Measurements from ENCODE around the gene HCFC1R1. TPM values are rescaled to one million over a fixed set of nuclear protein-coding genes. Genes with fewer than 3 reads are reported as not detected.

Gene HCFC1R1, protein sequence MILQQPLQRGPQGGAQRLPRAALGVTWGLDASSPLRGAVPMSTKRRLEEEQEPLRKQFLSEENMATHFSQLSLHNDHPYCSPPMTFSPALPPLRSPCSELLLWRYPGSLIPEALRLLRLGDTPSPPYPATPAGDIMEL
- total RNA-seq = 12.5 and 73.4 TPM in 2 replicates

DNA sequence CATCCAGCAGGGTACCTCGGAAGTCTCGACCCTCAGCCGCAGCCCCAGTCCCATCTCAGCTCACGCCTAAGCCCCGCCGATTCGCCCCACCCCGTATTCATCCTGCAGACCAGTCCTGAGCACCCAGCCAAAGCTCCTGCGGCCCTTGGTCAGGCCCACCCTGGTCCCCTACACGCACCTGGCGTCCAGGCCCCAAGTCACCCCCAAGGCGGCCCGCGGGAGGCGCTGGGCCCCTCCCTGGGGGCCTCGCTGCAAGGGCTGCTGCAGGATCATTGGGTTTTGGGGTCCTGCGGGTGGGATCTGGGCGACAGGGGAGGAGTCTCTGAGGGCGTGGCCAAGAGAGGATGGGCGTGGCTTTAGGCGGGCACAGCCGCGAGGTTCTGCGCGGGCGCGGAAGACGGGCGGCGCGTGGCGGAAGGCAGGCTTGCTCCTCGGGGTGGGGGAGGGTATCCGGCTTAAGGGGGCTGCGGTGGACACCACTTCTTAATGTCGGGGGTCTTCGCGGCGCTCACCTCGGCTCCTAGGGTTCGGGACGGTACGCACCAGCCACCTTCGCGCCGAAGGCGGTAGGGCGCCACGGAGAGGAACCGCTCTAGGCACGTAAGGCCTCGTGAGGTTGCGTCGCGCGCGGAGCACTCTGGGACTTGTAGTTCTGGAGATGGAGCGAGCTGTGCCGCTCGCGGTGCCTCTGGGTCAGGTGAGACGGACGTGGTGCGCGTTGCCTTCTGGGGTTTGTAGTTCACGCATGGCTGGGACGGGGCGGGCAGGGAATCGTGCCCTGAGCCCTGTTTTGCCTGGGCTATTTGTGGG, at the start of gene HCFC1R1, which contains the start of gene THOC6:
Gene HCFC1R1 (minus strand): TSS at position 274 of the 810 bp plus-strand sequence. CDS start 1 bp downstream, at position 273.
Gene THOC6 (plus strand): TSS at position 367 of the 810 bp plus-strand sequence. CDS start 292 bp downstream, at position 659.

DNA sequence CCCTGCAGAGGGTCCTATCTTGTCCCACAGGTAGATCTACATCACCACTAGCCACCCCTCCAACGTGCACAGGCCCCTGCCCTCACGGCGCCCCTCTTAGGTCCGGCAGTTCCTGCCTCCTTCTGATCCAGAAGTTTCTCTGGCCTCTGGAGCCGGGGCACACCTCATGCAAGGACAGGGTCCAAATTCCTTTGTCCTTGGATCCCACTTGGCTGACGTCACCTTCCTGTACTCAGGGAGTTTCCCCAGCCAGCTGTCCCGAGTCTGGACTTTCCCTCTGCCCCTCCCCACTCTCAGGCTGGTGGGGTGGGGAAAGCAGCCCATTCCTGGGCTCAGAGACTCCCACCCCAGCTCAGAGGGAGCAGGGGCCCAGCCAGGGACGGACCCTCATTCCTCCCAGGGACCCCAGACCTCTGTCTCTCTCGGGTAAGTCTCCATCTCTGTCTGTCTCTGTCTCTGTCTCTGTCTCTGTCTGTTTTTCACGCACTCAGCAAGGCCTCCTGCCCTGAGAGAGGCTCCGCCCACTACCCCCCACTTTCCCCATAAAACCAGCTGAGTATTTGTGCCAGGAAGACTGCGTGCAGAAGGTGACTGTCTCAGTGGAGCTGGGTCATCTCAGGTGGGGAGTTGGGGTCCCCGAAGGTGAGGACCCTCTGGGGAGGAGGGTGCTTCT, 41.5 kb upstream of the HCFC1R1 start, which contains the start of gene IL32:
Gene IL32 (plus strand): TSS at position 572 of the 673 bp plus-strand sequence. CDS start 172 bp downstream, outside the sequence.

DNA sequence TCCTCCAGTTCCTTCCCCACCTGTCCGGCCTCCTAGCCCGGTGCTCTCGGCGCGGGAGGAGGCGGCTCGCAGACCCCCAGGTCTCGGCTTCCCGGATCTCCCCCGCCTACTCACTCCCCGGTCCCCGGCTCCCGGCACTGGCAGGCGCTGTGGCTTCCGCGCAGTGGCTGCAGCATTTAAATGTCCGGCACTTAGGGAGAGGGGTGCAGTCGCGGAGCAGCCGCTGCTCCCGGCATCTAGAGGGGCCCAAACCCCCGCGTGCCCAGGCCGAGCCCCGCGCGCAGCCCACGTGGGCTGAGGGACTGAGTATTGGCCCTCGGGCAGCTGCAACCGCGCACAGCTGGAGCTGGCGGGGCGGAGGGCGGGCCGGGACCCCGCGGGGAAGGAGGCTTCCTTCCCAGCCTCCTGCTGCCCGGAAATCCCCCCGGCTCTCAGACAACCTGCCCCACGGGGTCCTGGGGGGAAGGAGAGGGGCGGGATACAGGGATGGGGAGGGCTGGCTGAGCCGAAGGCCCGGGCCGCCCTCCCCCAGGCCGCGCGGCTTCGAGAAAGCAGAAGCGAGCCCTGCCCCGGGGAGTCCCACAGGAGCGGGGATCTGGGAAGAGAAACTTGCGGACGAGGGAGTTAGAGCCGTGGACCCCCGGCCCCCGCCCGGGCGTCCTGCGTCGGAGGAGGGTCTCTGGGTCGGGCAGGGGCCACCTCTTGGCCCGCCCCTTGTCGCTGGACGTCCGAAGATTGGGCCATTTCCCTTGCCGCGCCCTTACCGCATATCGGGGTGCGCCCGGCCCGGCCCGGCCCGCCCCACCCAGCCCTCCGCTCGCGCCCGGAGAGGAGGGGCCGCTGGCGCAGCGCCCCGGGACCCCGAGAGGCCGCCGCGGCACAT, 22.3 kb upstream of the HCFC1R1 start, which contains the start of gene MMP25:
Gene MMP25 (plus strand): TSS at position 804 of the 883 bp plus-strand sequence. CDS start 357 bp downstream, outside the sequence.

DNA sequence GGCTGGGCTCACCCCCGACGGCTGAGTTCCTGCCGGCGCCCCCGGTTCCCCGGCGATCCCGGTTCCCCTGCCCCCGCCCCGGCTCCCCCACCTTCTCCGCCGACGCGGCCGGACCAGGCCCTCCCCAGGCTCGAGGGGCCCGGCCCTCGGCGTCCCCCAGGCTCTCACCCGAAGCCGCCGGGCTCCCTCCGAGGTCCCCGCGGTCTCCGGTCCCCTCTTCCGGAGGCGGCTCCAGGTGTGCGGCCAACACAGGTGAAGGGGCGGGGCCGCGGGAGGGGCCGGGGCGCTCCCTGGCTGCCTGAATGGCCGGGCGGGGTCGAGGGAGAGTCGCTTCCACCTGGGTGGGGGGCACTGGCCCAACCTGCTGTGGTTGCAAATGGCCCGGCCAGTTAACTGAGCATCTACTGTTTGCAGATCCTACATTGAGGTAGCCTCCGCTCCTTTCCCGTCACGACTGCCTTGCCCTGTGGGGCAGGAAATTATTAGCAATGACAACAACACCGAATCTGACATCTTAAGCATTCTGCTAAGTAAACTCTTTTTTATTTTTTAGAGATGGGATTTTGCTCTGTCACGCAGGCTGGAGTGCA, 13.1 kb upstream of the HCFC1R1 start, which contains the start of gene BICDL2:
Gene BICDL2 (minus strand): TSS at position 219 of the 590 bp plus-strand sequence. CDS start 1,448 bp downstream, outside the sequence.

DNA sequence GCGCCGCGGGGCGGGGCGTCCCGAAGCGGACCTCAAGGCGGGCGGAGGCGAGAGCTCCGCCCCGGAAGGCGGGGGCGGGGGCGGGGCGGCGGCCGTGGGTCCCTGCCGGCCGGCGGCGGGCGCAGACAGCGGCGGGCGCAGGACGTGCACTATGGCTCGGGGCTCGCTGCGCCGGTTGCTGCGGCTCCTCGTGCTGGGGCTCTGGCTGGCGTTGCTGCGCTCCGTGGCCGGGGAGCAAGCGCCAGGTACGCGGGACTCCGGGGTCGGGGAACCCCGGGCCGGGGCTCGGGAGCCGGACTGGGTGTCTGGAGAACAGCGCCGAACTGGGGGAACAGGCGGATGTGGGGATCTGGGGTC, 3.5 kb downstream of the HCFC1R1 start, which contains the start of gene TNFRSF12A:
Gene TNFRSF12A (plus strand): TSS at position 122 of the 357 bp plus-strand sequence. CDS start 30 bp downstream, at position 152.

DNA sequence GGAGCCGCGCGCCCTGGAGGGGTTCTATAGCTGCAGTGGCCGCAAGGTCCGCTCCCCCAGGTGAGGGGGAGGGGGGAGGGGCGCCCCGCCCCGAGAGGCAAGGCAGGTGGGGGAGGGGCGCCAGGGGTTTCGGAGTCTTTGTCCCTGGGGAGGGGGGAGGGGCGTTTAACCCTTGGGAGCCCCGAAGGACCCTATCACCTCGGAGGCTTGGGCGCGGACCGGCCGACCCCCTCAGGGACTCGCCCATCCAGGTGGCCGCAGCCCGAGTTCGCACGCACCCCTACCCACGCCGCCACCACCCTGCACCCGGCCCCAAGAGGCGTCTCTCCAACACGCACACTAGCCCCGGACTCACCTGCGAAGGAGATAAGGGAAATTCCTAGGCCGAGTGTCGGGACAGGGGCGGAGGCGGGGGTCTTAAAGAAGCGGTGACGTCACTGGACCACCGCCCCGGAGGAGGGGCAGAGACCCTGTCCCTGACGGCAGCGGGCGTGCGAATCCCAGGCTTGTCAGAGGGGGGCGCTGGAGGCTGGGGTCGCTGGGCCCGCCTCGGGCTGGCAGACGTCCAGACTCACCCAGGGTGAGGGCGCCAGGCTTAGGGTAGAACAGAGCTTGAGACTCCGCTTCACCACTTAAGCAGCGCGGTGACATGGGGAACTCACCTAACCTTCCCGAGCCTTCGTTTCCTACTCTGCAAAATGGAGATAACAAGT, 5.8 kb downstream of the HCFC1R1 start, which contains the start of gene CLDN6:
Gene CLDN6 (minus strand): TSS at position 390 of the 713 bp plus-strand sequence. CDS start 2,162 bp downstream, outside the sequence.

DNA sequence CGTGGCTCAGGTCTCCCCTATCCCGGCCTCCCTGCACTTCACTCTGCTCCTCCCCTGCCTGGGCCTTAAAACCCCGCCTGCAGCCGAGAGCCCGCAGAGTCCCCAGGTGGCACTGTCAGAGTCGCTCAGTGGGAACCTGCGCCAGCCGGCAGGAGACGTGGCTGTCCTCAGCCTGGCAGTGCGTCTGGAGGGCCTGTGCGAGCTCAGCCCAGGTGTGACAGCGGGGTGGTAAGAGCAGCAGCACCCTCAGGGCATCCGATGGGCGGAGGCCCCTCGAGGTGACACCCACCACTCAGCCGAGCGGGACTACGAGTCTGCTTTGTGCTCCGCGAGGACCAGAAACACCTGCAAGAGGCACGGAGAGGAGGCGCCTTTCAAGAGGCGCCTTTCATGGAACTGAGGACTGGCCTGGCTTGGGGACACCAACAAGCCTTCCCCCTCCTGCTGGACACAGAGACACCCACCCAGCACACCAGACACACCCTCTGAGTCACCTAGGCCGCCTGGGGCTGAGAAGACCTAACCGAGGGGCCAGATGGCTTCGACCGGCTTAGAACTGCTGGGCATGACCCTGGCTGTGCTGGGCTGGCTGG, 10.8 kb downstream of the HCFC1R1 start, which contains the start of gene CLDN9:
Gene CLDN9 (plus strand): TSS at position 96 of the 593 bp plus-strand sequence. CDS start 440 bp downstream, at position 536.

DNA sequence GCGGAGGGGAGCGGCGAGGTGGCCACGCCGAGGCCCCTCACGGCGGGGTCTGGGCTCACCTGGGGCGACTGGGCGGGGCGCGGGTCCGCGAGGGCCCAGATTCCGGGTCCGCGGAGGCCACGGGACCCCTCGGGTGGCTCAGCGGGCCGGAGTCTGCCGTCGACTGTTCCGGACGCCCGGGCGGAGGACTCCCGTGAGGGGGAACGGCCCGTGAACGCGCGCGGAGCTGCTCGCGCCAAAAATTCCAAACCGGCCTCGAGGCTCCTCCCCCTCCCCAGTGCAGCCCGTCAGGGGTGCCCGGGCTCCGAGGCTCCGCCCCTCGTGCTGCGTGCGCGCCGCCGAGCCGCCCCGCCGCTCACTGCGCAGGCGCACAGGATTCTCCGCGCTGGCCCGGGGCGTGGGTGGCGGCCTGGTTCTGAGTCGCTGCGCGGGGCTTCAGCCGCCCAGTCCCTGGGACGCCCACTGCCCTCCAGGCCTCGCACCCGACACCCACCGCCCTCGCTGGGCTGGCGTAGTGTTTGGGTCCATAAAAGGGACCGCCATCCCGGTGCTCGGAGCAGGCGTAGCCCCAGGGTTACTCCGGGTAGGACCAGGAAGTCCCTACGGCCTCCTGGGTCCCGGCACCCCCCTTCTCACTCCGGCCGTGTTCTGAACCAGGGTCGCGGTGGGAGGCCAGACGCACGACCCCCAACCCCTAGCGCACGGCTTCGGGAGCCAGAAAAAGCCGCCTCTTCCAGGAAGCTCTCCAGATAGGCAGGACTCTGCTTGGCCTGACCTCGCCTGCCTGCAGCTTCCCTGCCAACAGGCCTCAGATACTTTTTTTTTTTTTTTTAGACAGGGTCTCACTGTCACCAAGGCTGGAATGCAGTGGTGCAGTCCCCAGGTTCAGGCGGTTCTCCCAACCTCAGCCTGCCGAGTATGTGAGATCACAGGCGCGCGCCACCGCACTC, 43.2 kb downstream of the HCFC1R1 start, which contains the start of gene PKMYT1:
Gene PKMYT1 (minus strand): TSS at position 220 of the 950 bp plus-strand sequence. CDS start 789 bp downstream, outside the sequence.

Other genes with a start within 250 kb of the HCFC1R1 start
- 303 and 308 TPM in 2 replicates for gene ELOB, start 246.7 kb downstream of the HCFC1R1 start, total RNA-seq
- gene PRSS33, start 236.4 kb downstream of the HCFC1R1 start, total RNA-seq = not detected in 2 replicates
- not detected in 2 replicates for gene PRSS41, start 225.5 kb downstream of the HCFC1R1 start, total RNA-seq
- gene PRSS21, start 206.7 kb downstream of the HCFC1R1 start, total RNA-seq = 0.44 and 2.0 TPM in 2 replicates
- gene ZG16B, start 193.6 kb downstream of the HCFC1R1 start, total RNA-seq = not detected in 2 replicates
- gene PRSS22, start 165.8 kb downstream of the HCFC1R1 start, total RNA-seq = not detected in 2 replicates
- 73.9 and 77.1 TPM in 2 replicates for gene FLYWCH2, start 140.7 kb downstream of the HCFC1R1 start, total RNA-seq
- gene FLYWCH1, start 112.0 kb downstream of the HCFC1R1 start, total RNA-seq = 46.4 and 77.6 TPM in 2 replicates
- 0.17 TPM in 1 of 2 replicates, not detected in the other for gene KREMEN2, start 59.7 kb downstream of the HCFC1R1 start, total RNA-seq
- gene PAQR4, start 54.6 kb downstream of the HCFC1R1 start, total RNA-seq = 2.5 and 6.5 TPM in 2 replicates
- 0.83 and 9.9 TPM in 2 replicates for gene PKMYT1, start 43.5 kb downstream of the HCFC1R1 start, total RNA-seq
- gene CLDN9, start 11.0 kb downstream of the HCFC1R1 start, total RNA-seq = under 0.01 TPM in 1 of 2 replicates, not detected in the other
- gene CLDN6, start 5.8 kb downstream of the HCFC1R1 start, total RNA-seq = 0.15 TPM in 1 of 2 replicates, not detected in the other
- 91.0 and 208 TPM in 2 replicates for gene TNFRSF12A, start 3.6 kb downstream of the HCFC1R1 start, total RNA-seq
- gene THOC6, start 93 bp upstream of the HCFC1R1 start, total RNA-seq = 20.0 and 26.9 TPM in 2 replicates
- 0.17 TPM in 1 of 2 replicates, not detected in the other for gene BICDL2, start 13.0 kb upstream of the HCFC1R1 start, total RNA-seq
- 0.15 TPM in 1 of 2 replicates, not detected in the other for gene MMP25, start 22.6 kb upstream of the HCFC1R1 start, total RNA-seq
- gene IL32, start 41.7 kb upstream of the HCFC1R1 start, total RNA-seq = 2.6 and 14.2 TPM in 2 replicates
- gene ZSCAN10, start 75.4 kb upstream of the HCFC1R1 start, total RNA-seq = 0.17 TPM in 1 of 2 replicates, not detected in the other
- gene ZNF205, start 88.6 kb upstream of the HCFC1R1 start, total RNA-seq = 17.6 and 25.1 TPM in 2 replicates
- gene ZNF213, start 111.1 kb upstream of the HCFC1R1 start, total RNA-seq = 9.0 and 11.6 TPM in 2 replicates
- not detected in 2 replicates for gene OR1F1, start 164.3 kb upstream of the HCFC1R1 start, total RNA-seq
- 8.6 and 9.6 TPM in 2 replicates for gene ZNF200, start 211.2 kb upstream of the HCFC1R1 start, total RNA-seq
- gene MEFV, start 232.7 kb upstream of the HCFC1R1 start, total RNA-seq = under 0.01 and 0.15 TPM in 2 replicates

Data from smooth muscle cell of trachea (primary cell).